OCI-LY1 (cell line): Measurements from ENCODE around the gene SH2D1A.

ENCODE experiments used
- EZH2 ChIP-seq: fragments of 200-600 bp; sonication (generic), shearing (Covaris generic); IDR thresholded peaks from 2 replicates; pipeline ENCODE4 v1.8.0; 2017; ENCODE audit warnings: borderline replicate concordance, mixed run types, mild to moderate bottlenecking, antibody characterized with exemption, low read length, moderate library complexity, mixed read lengths
- TF ChIP-seq, protein P1 (sequence below): fragments of 200-600 bp; sonication (generic), shearing (Covaris generic); IDR thresholded peaks from 2 replicates; pipeline ENCODE4 v1.5.1; 2017; ENCODE audit warnings: mild to moderate bottlenecking, antibody characterized with exemption, low read length, moderate library complexity, mixed read lengths

DNA sequence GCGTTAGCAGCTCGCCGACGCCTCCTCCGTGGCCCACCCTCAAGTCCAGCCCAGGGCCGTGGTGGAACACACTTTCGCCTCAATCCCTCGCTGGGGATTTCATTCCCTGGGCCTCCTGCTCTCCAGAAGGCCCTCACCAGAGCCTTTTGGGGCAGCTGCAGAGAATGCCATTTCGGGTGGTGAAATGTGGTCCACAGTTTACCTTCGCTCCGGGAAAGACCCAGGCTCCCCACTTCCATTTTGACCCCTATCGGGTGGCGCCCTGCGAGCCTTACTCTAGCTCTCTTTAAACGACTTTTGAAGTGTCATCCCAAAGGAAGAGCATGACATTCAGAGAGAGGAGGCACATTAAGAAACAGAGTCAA lies 496 bp downstream of the SH2D1A start:
- TF ChIP-seq, protein P1, sequence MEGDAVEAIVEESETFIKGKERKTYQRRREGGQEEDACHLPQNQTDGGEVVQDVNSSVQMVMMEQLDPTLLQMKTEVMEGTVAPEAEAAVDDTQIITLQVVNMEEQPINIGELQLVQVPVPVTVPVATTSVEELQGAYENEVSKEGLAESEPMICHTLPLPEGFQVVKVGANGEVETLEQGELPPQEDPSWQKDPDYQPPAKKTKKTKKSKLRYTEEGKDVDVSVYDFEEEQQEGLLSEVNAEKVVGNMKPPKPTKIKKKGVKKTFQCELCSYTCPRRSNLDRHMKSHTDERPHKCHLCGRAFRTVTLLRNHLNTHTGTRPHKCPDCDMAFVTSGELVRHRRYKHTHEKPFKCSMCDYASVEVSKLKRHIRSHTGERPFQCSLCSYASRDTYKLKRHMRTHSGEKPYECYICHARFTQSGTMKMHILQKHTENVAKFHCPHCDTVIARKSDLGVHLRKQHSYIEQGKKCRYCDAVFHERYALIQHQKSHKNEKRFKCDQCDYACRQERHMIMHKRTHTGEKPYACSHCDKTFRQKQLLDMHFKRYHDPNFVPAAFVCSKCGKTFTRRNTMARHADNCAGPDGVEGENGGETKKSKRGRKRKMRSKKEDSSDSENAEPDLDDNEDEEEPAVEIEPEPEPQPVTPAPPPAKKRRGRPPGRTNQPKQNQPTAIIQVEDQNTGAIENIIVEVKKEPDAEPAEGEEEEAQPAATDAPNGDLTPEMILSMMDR = no peak
- TF ChIP-seq EZH2 = no peak
